Eye (tissue), 1 donor: ENCODE results near the gene COPZ1.

Source experiments
- DNase-seq: peaks from one replicate; pipeline ENCODE4 v3.0.0-alpha.2; 2015

The COPZ1 gene

DNA sequence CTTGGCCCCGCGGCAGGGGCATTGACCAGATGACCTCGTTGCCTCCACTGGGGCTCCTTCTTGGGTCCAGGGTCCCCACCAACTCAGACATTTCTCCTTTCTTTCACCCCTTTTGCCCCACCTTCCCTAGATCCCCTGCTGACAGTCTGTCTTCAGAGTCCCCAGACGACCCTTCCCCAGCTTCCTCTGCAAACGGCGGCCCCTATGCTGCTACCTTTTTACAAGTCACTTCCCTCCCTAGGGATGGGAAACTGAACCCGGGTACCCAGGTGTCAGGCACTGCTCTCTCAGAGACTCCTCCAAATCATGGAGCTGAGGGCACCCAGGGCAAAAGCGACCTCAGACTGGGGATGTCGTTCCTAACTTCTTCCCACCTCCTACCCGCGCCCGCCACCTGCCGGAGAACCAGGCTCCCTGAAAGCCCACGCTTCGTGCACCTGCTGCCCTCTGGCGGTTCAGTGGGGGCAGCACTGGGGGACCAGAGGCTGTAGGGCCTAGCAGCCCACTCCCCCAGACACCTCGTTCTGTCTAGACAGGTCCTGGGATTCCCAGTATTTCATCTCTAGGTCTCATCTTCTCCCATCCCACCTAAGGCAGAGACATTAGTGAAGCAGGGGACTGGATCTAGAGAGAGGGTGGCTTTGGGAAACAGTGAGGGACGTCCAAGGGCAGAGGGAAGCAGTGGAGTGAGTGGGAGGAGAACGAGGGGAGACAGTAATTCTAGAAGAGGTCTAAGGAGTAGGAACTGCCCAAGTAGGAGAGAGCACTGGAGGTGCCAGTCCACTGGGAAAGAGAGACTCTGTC lies 54.7 kb downstream of the COPZ1 start:
- DNase-seq = peak; percentile 97

DNA sequence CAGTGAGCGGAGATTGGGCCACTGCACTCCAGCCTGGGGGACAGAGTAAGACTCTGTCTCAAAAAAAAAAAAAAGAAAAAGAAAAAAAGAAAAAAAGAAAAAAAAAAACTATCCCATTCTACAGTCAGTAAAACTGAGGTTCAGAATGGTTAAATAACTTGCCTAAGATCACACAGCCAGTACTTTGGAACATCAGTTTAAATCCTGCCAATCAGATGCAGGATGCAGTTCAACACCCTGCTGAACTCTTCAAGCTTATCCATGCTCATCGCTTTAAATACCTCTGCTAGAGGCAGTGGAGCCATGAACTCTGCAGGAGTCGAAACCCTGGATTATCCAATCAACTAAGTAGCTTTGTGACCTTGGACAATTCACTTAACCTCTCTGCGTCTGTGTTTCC lies 56.2 kb downstream of the COPZ1 start:
- DNase-seq = no peak

DNA sequence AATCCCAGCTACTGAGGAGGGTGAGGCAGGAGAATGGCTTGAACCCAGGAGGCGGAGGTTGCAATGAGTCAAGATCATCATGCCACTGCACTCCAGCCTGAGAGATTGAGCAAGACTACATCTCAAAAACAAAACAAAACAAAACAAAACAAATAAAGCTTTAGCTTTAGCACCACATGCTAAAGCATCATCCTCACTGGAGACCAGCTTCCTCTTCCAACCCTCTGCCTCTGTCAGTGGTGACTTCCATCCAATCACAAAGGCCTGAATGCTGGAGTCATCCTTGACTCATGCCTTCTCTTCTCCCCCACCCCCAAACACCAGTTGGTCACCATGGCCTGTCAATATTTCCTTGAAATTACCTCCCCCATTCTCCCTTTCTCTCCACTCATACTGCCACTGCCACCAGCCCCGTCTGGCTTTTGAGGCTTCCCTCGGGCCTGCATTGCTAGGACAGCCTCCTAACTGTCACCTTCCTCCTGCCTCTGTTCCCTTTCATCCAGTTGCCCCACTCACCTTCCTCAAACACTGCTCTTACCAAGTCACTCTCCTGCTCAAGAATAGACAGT lies 58.2 kb downstream of the COPZ1 start:
- no peak for DNase-seq

DNA sequence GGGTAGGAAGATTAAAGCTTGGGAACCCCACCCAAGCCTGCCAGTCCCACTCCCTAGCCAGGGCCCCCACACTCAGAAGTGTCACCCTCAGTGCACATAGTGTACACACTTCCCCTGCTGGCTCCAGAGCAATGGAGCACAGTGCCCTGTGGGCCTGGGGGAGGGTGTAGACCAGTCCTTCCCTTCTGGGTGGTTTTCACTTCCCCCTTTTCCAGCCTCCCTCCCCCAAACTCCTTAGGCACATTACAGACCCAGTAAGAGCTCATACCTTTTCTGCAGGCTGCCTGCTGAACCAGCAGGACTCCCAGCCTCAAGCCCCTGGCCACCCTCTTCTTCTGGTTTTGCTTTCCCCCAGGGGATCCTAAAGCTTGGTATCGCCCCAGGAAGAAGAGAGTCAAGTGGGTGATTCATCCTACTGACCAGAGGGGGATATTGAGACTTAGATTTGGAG lies 59.7 kb downstream of the COPZ1 start, which contains the start of gene ZNF385A:
Gene ZNF385A, minus strand, starts transcription at position 143 of the 451 bp plus-strand sequence. CDS start 219 bp downstream, outside the sequence.
- DNase-seq = peak; percentile 56

DNA sequence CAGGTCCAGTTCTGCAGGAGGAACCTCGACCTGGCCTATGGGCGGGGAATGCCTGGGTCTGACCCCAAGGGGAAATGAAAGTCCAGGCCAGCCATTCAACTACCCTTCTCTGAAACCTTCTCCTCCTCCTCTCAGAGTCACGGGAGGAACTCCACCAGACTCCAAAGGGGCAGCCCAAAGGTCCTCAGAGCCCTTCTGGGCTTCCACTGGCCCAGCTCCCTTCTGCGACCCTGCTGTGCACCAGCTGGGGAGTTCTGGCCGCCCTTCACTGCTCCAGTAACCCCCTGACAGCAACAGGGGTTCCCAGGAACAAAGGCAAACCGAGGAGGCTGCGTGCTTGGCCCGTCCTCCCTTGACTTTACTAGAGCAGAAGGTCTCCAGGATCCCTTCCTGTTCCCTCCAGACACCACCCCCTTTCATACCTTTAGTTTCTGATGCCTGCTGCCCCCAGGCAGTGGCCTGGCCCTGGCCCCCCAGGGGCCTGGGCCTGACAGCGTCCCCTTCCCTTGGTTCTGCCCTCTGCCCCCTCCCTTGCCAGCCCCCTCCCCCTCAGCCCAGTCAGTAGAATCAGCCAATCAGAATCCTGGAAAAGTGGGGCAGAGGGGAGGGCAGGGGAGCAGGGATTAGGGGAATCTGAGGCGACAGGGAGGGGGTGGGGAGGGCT lies 60.5 kb downstream of the COPZ1 start:
- DNase-seq = peak; percentile 94

DNA sequence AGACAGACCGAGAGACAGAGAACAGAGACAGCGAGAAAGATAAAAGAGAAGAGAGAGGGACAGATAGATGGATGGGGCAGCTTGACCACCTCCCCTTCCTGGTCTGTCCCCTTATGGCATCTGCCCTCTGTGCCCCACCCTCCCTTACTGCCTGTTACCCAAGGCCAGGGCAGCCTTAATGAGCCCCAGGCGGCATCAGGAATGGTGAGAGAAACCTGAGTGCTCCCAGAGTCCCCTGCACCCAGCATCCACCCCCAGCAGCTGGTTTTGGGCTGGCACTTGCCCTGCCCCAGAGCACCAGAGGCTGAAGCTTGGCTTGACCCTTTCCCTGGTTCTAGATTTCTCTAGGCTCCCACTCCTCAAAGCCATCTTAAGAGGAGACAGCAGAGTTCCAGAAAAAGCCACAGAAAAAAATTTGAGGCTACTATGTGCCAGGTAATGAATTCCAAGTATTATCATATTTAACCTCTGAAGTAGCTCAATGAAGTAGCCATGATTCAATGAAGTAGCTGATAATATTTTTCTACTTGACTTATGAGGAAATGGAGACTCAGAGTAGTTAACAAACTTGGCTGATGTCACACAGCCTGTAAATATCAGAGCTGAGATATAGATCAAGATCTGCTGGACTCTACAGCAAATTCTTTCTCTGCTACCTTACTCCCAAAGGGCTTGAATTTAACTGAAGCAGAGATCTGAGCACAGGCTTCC lies 61.6 kb downstream of the COPZ1 start:
- no peak for DNase-seq

DNA sequence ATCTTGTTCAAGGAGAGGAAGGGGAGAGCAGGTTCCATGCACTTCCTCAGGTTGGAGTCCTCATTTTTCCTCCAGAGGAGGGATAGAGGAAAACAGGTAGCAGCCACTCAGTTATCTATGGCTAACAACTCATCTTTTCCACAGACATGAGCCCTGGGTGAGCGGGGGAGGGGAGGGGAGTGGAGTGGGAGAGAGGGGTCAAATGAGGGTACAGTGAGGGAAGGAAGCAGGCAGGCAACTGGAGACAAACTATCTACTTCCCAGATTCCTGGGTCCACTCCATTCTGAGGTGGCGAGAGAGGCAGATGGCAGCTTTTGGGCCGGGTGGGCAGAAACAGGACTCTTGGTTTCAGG lies 62.2 kb downstream of the COPZ1 start:
- peak; percentile 39 for DNase-seq

DNA sequence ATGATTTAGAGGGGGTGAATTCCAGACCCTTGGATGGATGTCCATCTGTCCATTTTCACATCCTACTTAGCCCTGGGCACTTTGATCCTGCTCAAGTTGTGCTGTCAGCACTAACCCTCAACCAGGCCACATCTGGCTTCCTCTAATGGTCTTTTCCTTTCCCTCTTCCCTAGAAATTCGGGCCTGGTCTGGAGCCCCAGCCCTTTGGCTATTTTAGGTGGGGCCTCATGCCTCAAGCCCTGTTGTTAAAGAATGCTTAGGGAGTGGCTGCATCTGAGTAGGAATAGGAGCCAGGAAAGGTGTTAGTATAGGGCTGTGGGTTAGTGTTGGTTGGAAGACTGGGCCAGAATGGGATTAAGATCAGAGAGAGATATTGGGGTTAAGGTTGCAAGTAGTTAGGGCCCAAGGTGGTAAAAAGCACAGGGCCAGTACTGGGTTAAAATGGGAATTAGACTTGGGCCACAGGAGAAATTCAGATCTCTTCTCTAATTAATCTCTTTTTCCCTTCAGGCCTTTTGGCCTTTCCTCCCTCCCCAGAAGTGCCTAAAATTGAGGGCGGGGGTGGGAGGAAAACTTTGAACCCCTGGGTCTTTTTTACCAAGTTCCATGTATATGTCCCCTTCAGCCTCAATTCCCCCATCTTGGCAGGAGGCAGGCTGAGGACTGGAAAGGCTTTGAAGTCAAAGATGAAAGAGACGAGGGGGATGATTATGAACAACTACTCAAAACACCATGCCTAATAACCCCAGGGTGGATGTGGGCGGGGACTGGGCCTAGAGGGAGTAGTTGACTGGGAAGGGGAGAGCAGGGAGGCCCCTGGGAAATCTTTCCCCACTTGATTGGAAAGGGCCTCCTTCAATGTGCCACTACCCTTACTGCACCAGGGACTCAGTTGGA lies 63.6 kb downstream of the COPZ1 start:
- DNase-seq = peak; percentile 51

DNA sequence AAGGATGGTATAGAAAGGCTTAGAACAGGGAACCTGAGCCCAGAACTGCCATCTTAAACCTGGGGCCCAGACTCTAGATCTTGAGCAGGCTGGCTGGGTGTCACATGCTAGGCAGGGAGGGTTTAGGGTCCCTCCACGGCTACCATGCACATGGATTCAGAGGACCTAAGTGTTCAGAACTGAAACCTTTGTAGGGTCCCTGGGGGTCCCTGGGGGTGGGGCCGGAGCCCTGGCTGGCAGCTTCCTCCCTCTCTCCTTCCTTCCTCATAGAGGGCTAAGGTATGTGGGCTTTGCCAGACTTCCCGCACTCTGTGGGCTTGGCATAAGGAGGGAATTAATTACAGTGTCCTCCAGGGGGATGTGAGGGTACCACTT lies 64.2 kb downstream of the COPZ1 start:
- no peak for DNase-seq

DNA sequence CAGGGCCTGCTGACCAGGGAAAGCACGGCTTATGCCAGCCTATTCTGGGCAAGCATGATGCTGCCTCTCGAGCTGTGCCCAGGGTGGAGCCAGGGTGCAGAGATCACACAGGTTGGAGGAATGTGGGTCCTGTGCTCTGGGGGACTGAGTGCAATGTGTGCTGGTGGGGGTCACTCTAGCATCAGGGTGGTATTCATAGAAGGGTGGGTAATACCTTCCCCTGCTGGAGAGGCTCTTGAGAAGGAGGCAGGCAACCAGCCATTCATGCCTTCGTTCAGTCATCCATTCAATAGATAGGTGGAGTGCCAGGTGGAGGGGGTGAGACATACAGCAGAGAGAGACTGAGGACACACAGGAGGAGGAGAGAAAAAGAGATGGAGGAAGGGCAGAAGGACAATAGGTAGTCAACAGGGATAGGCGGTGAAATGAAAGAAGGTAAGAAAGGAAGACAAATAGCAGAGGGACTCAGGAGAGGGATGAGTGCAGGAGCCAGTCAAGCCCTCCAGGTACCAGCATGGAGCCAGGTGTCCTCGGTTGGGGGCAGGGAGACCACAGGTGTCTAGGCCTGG lies 64.8 kb downstream of the COPZ1 start:
- DNase-seq = no peak

DNA sequence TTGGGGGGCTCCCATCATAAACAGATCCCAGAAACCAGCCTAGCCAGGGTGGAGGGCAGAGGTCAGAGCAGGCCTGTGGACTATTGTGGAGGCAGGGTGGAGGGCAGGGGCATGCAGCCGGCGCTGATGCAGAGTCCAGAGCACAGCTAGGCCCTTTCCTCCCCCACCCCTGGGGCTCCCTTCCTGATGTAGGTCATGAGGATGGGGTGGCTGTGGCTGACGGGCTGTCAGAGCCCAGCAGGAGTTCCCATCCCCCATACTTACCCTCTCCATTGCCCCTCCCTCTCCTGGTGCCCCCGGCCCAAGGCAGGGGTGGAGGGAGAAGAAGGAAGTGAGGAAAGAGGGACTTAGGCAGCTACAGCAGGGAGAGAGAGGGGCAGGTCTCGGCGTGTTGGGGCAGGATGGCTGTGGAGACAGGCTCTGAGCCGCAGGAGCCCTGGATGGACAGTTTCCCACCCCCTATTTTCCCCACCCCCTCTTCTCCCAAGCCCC lies 65.3 kb downstream of the COPZ1 start:
- DNase-seq = peak; percentile 94

DNA sequence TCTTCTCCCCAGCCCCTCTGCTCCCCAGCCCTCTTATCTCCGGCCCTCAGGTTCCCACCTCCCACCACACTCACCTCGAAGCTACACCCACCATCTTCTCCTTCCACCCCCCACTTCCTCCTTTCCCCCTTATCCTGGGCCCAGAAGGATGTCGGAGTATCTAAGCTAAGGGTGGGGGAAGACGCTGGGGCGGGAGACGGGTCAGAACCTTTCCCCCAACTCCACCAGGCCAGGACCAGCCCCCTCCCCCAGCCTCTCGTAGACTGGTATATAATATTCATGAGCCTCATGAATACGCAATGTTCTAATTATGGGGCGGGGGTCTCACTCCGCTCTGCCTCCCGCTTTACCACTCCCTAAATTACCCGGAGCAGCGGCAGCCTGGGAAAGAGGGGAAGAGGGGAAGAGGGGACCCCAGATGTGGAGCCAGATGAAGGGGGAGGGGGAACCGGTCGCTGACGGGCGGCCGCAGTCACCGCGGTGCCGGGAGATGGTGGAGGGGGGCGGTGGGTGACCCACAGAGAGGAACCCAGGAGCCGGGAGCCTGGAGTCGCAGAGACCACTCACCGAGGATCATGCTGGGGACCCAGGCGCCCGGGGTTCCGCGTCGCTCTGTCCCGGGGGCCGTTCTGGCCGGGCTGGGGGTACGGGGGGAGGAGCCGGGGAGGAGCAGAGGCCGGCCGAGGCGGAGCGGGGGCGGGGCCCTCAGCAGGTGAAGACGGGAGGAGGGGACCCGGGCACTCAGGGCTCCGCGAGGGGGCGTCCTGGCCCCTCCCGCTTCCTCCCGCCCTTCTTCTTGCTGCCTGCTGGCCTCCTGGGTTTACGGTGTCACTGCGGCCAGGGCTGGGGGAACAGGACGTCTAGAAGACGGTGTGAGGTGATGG lies 66.0 kb downstream of the COPZ1 start:
- DNase-seq = peak; percentile 85

DNA sequence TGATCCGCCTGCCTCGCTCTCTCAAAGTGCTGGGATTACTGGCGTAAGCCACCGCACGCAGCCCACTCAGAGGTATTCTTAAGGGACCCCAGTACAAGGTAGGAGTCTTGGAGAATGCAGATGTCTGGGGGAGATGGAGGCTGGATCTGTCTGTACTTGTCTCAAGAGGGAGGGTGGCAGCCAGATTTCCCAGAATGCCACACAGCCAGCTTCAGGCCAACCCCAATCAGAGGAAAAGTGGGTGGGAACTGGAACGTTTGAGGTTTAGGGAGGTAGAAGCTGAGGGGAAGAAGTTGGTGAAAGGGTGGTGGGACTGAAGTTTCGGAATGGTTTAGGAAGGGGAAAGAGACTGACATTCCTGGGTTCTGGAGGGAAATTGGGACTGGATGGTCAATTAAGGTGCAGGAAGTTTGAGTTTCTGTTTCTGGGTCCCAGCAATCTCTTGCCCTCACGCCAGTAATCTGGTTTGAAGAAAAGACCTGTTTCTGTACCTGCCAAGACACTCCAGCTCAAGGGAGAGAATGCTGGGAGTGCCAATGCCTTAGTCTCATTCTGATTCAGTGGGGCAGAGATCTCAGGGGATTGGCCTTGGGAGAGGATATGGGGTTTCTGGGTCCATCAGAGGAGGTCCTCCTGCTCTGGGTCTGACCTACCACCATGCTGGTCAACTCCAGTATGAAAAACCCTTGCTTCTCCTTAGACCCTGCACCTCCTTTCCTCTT lies 67.7 kb downstream of the COPZ1 start:
- peak; percentile 30 for DNase-seq

DNA sequence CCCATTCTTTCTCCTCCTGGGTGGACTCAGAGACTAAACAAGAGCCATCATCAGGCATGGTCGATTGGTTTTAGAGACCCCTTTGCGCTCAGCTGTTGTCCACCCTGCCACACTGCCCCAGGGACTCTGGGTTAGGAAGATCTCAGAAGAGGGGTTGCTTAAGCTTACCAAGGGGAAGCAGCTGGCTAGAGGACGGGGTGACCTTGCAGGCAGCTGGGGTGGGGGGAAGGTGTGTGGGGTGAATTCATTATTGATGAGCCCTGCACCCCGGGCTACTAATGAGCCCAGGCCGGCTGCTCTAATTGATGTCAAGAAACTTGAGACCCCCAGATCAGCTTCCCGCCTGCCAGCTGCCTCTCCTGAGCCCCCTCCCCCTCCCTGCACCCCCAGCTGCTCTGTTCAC lies 68.3 kb downstream of the COPZ1 start:
- peak; percentile 89 for DNase-seq

DNA sequence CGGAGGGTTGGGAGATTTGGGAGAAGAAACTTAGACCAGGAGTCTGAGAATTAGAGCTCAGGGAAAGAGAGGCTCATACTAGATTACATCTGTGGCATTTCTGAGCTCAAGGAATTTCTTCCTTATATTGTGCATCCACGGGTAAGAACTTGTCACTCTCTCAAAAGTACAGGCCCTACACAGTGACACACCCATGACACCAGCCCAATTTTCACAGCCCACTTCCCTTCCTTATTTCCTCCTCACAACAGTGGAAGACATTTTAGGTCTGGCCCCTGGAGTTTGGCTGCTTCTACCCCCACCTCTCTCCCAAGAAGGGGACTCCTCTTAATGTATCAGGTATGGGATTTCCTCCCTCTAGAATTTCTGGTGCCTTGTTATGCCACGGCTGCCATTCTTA lies 68.8 kb downstream of the COPZ1 start:
- no peak for DNase-seq

DNA sequence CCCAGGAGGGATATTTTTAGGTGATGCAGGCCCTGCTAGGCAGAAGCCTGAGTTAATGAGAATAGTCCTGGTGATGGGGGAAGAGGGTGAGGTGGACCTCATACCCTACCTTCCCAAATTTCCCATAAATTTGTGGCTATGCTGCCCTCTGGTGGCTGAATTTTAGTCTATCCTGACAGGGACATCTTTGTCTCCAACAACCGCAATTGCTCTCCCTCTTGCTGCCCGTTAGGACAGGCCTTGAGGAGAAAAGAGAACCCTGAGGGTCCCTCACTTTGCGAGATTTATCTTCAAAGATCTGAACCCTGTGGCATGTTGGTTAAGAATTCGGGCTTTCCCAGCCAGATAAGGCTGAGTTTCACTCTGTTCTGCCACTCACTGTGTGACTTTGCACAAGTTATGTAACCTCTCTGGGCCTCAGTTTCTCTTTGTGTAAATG lies 69.4 kb downstream of the COPZ1 start:
- DNase-seq = peak; percentile 94

DNA sequence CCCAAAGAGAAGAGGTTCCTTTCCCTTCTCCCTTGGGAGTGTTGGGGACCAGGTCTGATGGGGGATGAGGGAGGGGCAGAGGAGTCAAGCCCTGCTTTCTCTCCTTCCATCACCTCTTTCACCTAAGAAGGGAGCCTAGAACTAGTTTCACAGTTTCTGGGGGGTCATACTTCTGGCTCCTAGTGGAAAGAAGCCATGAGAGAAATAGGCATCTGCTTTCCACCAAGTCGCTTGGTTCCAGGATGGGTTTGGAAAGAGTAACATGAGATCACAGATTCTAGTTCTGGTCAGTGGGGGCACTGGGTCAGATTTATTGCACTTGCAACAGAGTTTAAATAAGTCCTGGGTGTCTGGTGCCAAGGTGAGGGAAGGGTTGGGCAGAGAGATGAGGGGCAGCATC lies 70.1 kb downstream of the COPZ1 start:
- no peak for DNase-seq

DNA sequence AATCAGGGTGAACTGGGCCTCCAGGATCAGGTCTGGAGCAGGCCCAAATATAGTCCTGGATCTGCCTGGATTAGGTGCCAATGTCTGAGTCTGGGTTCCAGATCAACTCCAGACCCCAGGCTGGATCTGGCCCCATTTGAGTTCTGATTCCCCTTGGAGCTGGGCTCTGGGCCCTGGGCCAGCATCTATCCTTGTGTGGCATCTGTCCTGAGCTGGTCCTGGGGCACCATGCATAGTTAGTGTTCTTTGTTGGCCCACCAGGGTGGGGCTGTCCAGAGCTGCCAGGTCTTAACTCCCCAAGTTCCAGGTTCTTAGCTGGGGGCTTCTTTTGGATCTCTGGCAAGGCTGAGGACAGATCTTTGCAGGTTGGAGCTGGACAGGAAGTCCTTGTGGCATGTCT lies 70.6 kb downstream of the COPZ1 start:
- no peak for DNase-seq

DNA sequence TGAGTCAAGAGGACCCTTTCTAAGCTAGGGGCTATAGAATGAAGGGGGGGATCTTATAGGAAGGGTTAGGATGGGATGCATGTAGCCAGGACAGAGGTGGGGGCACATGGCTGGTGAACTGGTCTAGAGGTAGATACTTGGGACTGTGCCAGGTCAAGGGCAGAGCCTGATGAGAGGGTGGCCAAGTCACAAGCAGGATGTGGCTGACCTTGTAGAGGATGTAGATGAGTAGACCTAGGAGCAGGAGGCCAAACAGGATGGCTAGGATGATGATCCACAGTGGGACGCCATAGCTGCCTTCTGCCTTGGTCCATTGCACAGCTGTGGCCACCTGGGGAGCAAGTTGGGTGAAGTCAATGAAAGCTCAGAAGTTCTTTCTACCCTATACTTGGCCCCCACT lies 72.2 kb downstream of the COPZ1 start:
- DNase-seq = no peak

DNA sequence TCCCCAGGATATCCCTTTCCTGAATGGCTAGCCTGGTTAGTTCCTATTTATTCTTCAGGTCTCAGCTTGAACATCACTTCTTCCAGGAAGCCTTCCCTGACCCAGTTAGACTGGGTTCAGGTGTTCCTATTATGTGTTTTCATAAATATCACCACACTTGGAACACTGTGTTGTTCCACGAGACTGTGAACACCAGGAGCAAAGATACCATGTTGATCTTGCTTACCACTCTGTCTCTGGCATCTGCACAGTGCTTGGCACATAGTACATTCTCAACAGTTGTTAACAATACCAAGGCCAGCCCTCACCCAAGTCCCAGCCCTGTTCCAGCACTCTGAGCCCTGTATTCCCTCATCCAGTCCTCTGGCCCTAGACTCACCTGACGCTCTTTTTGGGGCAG lies 73.3 kb downstream of the COPZ1 start:
- no peak for DNase-seq
